GM15510 (cell line): ENCODE data around the gene CLRN3.

Experiments
- POLR2A ChIP-seq: IDR thresholded peaks from 3 replicates; pipeline ENCODE4 v1.6.1; 2011; ENCODE audit warnings: borderline replicate concordance; ENCODE audit not compliant: insufficient read length; ENCODE audit errors: extremely low read depth

CLRN3 gene

GRCh38 chr10:127890832-127891334 lies 1.9 kb downstream of the CLRN3 start:
- TF ChIP-seq POLR2A = no peak

- TF ChIP-seq POLR2A = no peak
These were observed 2.5 kb downstream of the CLRN3 start for GRCh38 chr10:127890216-127890615.

- no peak for TF ChIP-seq POLR2A
These were observed 3.0 kb downstream of the CLRN3 start for GRCh38 chr10:127889605-127890195.

- TF ChIP-seq POLR2A = no peak
These were observed 4.0 kb downstream of the CLRN3 start for GRCh38 chr10:127888521-127889312.

- TF ChIP-seq POLR2A = no peak
These were observed 5.0 kb downstream of the CLRN3 start for GRCh38 chr10:127887541-127888415.

- no peak for TF ChIP-seq POLR2A
These were observed 6.2 kb downstream of the CLRN3 start for GRCh38 chr10:127886371-127887051.

GRCh38 chr10:127884501-127884900 lies 8.2 kb downstream of the CLRN3 start:
- TF ChIP-seq POLR2A = no peak

- no peak for TF ChIP-seq POLR2A
These were observed 9.2 kb downstream of the CLRN3 start for GRCh38 chr10:127883516-127883915.

- no peak for TF ChIP-seq POLR2A
These were observed 9.8 kb downstream of the CLRN3 start for GRCh38 chr10:127882801-127883459.

- TF ChIP-seq POLR2A = no peak
These were observed 10.3 kb downstream of the CLRN3 start for GRCh38 chr10:127882391-127882790.

GRCh38 chr10:127881262-127881661 lies 11.5 kb downstream of the CLRN3 start:
- no peak for TF ChIP-seq POLR2A

- TF ChIP-seq POLR2A = no peak
These were observed 12.2 kb downstream of the CLRN3 start for GRCh38 chr10:127880557-127880956.

GRCh38 chr10:127878475-127879055 lies 14.2 kb downstream of the CLRN3 start:
- TF ChIP-seq POLR2A = no peak

- TF ChIP-seq POLR2A = no peak
These were observed 15.0 kb downstream of the CLRN3 start for GRCh38 chr10:127877699-127878098.
